GM19025 (cell line): ENCODE measurements around the gene TNFRSF14.
"Not testable (repeated sequence)": the region's sequence is repeated elsewhere in the genome, so short reads cannot be mapped to it uniquely, and the experiment has no call there.

Source experiments
- ATAC-seq: cut with Tn5 transposase; IDR thresholded peaks from one replicate; pipeline ENCODE4 v1.9.1; 2021; ENCODE audit warnings: mild to moderate bottlenecking, low read depth, moderate library complexity; ENCODE audit not compliant: unreplicated experiment

TNFRSF14 gene

DNA sequence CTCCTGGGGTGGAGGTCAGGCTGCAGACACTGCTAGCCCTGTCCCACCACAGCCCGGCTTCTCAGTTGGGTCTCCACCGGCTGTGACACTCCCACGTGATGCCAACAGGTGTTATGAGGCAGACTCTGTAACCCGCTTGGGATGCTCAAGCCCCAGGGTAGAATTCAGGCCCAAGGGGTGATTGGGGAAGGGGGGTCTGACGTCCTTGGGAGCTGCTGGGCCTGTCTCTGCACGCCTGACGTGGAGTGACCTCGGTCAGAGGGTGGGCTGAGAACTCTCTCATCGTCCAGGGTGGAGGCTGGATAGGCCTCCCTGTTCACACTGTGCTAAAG is 18.4 kb upstream of the TNFRSF14 start:
- ATAC-seq: no peak

DNA sequence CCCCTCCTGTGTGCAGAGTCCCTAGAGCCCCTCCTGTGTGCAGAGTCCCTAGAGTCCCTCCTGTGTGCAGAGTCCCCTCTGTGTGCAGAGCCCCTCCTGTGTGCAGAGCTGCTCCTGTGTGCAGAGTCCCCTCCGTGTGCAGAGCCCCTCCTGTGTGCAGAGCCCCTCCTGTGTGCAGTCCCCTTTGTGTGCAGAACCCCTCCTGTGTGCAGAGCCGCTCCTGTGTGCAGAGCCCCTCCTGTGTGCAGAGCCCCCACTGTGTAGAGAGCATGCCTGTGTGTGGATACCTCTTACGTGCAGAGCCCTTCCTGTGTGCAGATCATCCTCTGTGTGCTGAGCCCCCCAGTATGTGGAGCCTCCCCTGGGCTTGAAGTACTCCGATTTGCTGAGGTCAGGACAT is 17.8 kb upstream of the TNFRSF14 start:
- ATAC-seq: no peak

DNA sequence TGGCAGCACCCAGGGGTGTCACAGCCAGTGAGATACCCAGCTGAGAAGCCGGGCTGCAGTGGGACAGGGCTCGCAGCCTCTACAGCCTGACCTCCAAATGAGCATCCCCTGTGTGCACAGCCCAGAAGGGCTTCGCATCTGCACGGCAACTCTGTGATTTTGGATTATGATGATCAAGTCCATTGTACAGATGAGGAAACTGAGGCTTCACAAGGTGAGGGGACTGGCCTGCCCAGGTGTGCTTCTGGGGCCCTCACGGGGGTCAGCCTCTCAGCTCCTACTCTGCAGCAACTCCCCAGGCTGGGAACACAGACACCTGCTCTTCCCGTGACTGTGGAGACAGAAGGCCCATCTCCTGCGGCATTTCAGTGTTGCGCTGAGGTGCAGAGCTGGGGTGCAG is 17.3 kb upstream of the TNFRSF14 start:
- ATAC-seq: no peak

DNA sequence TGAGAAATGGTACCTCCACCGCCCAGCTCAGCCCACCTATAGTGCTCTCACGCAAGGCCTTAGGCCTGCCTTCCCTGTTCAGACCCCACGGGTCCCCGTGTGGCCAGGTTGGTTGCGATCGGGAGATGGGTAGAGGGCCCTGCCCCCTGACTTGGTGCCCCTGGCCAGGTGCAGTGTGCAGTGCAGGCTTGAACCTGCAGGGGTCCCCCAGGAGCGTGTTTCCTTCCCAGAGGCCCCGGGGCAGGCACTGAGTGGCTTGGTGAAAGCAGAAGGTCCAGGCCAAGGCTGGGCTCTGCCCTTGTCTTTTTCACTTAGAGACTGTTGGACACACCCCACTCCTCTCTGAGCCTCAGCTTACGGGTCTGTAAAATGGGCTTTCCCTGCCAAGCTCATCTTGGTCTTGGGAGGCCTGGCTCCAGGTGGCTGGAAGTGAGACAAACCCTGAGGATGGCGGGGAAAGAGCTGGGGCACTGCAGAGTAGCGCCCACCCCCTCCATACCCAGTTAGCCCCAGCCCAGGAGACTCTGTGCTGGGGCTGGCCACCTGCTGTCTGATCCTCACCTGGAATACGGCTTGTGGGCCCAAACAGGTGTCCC is 16.8 kb upstream of the TNFRSF14 start:
- ATAC-seq: no peak

DNA sequence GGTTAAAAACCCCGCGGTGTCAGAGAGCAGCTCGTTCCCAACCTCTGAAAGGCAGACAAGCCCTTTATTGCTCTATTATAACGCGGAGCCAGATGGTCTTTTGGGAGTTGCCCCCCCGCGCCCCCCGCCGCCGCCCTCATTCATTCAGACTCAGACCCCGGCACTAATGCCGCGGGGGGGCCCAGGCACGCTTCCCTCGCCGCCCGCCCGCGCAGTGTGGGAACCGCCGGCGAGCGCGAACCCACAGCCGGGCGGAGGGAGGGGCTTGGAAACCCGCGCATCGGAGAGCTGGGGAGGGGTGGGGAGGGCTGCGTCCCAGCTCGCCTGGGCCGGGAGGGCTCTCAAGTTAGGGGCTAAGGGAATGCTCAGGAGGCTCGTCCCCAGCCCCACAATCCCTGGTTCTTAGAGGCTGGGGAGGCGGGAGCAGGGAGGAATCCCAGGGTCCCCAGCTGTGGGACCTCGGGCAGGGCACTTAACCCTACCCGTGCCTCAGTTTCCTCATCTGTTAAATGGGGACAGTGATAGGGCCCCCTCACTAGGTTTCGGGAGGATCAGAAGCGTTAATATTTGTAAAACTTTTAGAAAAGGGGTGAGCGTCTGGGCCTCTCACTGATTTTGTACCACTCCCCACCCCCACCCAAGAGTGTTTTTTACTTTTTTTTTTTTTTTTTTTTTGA is 15.2 kb upstream of the TNFRSF14 start:
- no peak for ATAC-seq

DNA sequence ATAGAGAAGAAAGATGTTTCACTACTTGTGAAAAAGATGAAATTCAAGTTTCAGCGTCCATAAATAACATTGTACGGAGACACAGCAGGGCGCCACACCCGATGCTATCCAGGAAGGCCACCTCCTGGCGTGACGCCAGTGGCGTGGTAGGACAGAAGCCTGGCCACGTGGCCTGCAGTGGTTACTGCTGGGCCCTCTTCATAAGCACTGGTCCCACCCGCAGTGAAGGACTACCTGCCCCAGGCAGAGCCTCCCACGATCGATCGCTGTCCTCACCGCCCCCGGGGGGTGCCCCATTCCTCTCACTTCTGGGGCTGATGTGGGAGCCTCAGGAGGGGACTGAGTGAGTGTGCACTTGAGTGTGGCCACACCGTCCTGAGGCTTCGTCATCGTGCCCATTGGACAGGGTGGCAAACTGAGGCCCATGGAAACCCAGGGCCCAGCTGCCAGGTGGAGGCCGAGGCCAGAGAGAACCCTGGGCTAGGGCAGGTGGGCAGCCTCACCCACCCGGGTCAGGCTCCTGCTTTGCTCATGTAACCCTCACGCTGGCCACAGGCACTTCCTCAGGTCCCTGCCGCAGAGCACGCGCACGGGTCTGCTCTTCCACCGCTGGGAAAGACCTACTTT is 14.4 kb upstream of the TNFRSF14 start:
- no peak for ATAC-seq

DNA sequence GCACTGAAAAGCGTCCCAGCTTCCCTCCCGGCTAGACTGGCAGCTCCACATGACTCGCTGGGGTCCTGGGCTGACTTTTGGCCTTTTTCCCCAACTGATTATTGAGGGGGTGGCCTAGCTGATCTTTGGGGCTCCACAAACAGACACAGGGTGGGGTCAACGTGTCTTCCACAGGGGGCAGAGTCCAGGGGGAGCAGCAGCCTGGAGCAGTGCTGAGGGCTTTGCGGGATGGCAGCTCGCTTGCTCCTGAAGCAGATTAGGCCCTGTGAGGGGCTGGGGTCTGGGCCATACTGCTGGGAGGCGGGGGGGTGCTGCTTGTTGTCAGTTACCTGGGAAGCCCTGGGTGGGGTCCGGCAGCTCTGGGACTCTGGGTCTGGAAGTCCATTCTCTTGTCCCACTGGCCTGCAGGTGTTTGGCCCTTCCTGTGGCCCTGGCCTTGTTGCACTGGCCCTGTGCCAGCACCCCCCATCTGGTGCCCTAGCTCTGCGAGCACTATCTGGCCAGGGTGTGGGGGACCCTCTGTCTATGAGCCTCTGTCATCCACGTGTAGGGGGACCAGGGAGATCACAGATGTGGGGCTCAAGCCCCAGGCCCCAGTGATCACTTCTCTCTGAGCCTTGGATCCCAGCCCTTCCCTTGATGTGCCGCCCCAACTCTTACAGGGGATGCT is 13.8 kb upstream of the TNFRSF14 start:
- ATAC-seq: no peak

DNA sequence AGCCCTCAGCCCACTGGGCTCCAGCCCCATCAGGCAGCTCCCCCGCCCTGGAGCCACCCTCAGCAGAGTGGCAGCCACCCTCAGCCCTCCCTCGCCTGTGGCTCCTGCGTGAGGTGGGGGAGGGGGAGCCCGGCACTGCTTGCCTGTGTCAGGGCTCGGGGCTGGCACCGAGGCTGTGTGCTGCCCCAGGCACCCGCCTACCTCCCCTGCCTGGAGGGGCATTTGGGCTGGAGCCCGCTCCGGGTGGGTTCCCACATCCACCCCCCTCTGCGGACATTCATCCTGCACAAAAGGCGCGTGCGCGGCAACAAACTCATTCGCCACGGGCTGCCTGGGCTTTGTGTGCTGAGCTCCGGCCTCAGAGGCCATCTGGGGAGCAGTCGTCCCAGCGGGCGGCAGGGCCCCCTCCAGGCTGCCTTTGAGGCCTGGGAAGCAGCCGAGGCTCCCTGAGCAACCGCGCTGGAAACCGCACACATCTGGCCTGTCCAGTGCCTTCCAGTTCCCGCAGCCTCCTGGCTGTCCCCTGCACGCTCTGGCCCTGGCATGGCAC is 12.6 kb upstream of the TNFRSF14 start:
- no peak for ATAC-seq

DNA sequence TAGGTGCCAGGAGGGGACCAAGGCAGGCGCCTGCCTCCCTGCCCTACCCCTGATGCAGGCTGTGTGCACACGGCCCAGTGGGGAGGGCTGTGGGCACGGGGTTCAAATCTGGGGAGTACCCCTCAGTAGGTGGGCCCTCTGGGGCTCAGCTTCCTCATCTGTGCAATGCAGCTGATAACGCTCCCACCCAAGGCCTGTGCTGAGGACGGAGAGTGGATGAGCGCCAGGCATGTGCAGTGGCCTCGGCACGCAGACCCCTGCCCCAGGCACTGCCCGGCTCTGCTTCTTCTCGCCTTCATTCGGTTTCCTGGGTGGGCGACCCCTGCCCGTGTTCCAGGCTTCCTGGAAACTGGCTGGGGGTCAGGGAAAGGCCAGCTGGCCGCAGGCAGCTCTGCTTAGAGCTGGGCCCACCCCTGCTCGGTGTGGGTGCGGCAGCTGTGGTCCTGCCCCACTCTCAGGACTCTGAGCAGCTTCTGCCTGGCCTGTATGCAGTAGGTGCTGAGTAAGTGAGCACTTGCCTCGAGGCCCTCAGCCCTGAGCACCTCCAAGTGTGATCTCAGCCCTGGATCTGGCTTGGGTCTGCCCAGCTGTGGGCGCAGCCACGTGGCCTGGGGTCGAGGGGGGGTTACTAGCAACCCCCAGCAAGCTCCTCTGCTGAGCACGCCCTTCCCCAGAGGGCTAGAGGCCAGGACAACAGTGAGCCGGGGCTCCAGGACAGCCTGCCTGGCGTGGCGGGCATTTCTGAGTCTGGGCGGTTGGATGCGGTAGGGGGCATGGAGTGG is 11.9 kb upstream of the TNFRSF14 start:
- ATAC-seq: no peak

DNA sequence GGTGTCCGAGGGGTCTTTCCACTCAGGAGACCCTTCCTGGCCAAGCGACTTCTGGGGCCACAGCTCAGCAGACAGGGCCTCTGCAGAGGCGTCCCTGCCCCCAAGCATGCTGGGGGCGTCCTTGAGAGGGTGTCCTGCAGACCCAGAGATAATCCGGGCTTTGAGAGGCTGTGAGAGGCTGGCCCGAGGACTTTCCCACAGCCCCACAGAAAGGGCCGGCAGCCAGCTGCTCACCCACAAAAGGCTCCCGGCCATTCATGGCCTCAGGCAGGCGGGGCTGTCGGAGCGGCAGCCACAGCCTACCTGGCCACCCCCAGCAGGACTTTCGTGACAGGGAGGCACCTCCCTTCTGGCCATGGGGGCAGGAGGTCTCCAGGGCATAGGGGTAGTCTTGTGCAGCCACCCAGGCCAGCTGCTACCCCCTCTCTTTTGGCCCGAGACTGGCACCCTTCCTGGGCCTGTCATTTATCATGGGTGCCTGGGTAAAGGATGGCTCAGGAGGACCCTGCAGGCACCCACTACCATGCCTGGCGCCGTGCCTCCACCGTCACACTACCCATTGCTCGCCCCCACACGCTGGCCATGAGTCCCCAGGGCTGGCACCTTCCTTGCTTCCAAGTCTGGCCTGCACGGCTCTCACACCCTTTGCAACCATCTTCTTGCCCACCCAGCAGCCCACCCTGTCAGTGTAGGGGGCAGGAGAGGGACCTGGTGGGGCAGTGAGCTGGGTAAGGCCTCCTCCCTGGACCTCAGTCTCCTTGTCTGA is 11.1 kb upstream of the TNFRSF14 start:
- no peak for ATAC-seq

DNA sequence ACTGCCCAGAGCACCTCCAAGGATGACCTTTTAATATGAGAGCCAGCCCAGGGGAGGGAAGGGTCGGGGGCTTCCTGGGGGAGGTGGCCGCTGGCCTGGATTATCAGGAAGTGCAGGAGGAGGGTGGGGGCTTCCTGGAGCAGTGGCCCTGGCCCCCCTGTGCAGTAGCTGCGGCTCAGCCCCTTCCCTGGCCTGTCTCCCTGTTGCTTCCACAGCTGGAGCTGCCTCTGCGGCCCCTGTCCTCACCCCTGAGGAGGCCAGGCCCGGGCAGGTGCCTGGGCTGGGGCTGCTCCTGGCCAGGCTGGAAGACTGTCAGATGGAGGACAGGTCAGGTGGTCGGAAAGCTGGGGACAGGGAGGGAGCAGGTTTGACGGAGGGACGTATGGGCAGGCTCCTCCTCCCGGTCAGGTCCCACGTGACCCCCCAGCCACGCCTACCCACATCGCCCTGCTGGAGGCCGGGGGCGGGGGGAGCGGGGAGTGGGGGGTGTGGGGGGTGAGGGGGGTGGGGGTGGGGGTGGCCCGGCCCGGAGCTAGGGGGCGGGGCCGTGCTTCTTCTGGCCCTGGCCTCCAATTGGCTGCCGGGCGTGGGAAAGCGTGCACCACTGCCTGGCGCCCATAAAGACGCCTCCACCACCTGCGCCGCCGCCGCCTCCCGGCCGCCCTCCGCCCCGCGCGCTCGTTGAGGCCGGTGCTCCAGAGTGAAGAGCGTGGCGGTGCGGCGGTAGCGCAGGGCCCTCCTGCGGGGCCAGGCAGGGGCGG is 10.2 kb upstream of the TNFRSF14 start:
- peak; percentile 30 for ATAC-seq

DNA sequence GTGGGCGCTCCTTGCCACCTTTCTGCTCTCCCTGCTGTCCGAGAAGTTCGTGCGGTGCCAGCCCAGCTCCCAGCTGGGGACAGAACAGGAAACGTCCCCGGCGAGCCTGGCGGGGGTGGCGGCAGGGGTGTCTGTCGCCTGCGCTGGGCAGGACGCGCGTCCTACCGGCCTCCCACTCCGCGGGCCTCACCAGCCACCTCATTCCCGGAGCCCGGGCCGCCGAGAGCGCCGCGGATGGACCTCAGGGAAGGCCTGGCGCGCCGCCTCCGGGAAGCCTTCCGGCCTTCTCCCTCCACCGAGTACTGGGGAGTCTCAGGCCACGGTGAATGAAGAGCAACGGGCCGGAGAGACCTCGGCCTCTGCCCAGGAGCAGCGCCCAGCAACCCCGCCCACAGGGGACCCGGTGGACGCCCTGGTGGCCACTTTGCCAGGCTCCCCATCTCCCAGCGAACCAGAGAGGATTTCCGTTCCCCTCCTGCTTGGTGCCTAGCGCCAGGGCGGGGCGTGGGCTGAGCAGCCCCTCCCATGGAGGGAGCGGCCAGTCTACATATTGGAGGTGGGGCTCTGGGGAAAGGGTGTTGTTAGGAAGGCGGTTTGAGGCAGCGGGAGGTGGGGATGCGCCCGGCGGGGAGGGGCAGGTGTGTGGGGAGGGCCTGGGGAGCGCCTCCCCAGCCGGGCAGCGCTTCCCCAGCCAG is 9.5 kb upstream of the TNFRSF14 start:
- peak; percentile 17 for ATAC-seq

DNA sequence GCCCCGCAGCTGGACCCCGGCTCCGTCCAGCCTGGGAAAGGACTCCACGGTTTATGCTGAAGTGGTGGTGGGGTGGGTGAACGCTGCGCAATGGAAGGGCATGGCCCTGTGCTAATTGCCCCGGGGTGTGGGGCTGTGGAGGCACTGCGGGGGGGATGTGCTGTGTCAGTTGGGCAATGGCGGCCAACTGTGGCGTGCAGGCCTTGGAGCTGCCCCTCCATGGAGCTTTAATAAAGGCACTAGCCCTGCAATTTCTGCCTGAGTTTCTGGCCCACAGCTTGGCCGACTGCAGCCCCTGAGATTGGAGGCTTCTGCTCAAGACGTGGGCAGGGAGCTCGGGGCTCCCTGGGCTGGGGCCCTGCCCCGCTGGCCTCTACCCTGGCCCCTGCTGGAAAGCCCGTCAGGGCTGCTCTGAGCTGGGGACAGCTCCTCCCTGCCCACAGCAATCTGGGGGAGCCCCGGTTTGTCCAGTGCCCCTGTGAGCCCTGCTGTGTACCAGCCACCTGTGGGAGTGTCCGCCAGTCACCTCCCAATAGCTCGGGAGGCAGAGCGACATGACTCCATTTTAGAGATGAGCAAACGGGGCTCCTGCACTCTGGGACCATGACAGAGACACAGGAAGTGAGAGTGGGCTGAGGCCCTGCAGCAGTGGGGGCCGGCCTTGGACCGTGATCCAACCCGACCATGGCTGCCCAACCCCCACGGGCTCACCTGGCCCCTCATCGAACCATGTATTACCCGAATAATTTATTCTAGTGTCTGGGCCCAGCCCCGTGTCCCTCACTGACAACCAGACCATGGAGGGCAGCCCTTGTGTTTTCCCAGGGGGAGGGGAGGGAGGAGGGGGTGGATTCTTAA is 8.7 kb upstream of the TNFRSF14 start:
- ATAC-seq: no peak

DNA sequence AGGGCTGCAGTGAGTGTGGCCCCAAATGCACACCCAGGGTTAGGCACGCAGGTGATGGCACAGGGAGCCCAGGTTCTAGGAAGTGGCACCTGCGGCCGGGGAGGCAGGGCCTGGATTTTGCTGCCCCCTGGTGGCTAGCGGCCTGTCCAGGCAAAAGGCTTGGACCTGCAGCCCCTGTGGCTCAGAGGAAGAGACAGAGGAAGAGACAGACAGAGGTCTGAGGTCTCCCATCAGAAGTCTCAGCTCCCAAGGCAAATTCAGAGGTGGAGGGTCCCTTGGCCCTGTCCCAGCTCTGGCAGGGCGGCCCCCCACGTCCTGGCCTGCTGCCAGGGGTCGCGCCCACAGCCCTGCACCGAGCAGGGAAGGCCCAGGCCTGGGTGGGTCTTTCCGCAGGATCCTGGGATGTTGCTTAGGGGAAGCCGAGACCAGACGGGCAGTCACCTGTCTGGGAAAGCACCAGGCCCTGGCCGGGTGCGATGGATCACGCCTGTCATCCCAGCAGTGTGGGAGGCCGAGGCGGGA is 8.0 kb upstream of the TNFRSF14 start:
- peak; percentile 7 for ATAC-seq

DNA sequence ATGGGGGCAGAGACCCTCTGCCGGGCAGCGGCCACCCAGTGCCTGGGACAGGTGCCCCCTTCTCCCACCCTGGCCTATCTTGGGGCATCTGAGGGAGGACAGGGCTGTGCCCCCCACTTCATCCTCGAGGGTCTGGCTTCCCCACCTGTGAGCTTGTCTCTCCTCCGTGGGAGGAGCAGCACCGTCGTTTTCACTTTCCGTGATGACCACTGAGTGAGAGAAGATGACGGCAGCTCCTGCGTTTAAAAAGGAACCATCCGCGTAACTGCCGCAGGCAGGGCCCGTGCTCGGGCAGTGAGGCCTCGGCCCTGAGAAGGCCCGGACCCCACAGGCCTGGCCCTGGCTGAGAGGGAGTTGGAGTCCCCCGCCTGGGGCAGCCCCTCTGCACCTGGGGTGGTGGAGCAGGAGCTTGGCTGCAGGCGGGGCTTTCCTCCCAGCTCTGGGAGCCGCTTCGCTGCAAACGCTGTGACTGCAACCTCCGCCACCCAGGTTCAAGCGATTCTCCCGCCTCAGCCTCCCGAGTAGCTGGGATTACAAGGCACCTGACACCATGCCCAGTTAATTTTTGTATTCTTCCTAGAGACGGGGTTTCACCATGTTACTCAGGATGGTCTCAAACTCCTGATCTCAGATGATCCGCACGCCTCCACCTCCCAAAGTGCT is 6.7 kb upstream of the TNFRSF14 start:
- not testable (repeated sequence) for ATAC-seq

DNA sequence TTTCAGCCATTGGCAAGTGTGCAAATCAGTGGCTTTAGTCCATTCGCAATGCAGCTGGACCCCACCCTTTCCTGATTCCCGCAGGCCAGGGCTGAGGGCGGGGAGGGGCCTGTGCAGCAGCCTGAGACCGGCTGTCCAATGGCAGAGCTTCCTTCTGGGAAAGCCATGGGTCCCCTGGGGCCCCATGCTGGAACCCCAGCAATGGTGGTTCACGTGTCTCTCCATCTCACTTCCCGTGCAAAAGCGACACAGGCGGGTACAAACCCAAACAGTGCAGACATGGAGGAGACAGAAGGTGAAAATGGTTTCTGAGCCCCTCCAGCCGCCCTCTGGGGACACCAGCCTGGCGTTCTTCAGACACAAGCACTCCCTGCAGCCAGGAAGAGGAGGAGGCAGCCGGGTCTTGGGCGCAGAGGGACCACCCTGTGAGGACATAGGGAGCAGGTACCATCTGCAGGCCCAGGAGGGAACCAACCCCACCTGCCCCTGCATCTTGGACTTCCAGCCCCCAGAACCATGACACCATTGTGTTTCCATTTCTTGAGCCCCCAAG is 5.8 kb upstream of the TNFRSF14 start:
- not testable (repeated sequence) for ATAC-seq

DNA sequence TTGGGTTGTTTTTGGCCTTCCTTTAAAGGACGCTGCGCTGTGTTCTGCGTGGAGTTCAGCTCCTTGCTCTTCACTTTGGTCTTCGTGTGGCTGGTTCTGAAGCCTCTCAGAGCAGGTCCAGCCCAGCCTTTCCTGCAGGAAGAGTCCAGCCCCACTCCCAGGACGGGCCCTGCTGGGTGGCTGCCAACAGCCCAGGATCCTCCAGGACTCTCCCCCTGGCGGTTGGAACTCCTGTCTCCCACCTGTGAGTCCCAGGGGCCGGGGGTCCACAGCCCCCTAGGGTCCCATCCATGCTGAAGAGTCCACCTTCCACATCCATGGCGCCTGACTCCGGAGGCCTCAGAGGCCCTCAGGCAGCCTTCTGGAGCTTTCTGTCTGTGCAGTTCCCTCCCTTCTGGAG is 4.6 kb upstream of the TNFRSF14 start:
- not testable (repeated sequence) for ATAC-seq
